Measurements from ENCODE around the gene EEA1. TPM values are rescaled to one million over a fixed set of nuclear protein-coding genes. Genes with fewer than 3 reads are reported as not detected.

EEA1 gene
- total RNA-seq, 1 donor: 25.0 TPM

- no peak overlapping the region for H3K4me3 ChIP-seq (ENCODE audit: low read depth, low read length)
- DNase-seq (ENCODE audit: low read depth): no peak
- no peak for TF ChIP-seq CTCF (IDR thresholded peaks at IDR 0.05; ENCODE audit: insufficient read depth, low read depth, low read length)
These were observed 196.4 kb downstream of the EEA1 start for GRCh38 chr12:92732716-92733115.

- no peak for DNase-seq (ENCODE audit: low read depth)
- TF ChIP-seq CTCF (IDR thresholded peaks at IDR 0.05; ENCODE audit: insufficient read depth, low read depth, low read length): no peak
- H3K4me3 ChIP-seq (ENCODE audit: low read depth, low read length): no peak overlapping the region
These were observed 196.9 kb downstream of the EEA1 start for GRCh38 chr12:92732216-92732615.

- no peak for DNase-seq (ENCODE audit: low read depth)
- H3K4me3 ChIP-seq (ENCODE audit: low read depth, low read length): no peak overlapping the region
- TF ChIP-seq CTCF (IDR thresholded peaks at IDR 0.05; ENCODE audit: insufficient read depth, low read depth, low read length): no peak
These were observed 198.3 kb downstream of the EEA1 start for GRCh38 chr12:92730758-92731157.

GRCh38 chr12:92729773-92730305 lies 199.3 kb downstream of the EEA1 start:
- H3K4me3 ChIP-seq (ENCODE audit: low read depth, low read length): no peak overlapping the region
- DNase-seq (ENCODE audit: low read depth): no peak
- no peak for TF ChIP-seq CTCF (IDR thresholded peaks at IDR 0.05; ENCODE audit: insufficient read depth, low read depth, low read length)

- no peak for DNase-seq (ENCODE audit: low read depth)
- no peak overlapping the region for H3K4me3 ChIP-seq (ENCODE audit: low read depth, low read length)
- no peak for TF ChIP-seq CTCF (IDR thresholded peaks at IDR 0.05; ENCODE audit: insufficient read depth, low read depth, low read length)
These were observed 202.2 kb downstream of the EEA1 start for GRCh38 chr12:92726850-92727249.

GRCh38 chr12:92722897-92723296 lies 206.2 kb downstream of the EEA1 start:
- no peak for DNase-seq (ENCODE audit: low read depth)
- TF ChIP-seq CTCF (IDR thresholded peaks at IDR 0.05; ENCODE audit: insufficient read depth, low read depth, low read length): no peak

GRCh38 chr12:92721656-92722055 lies 207.4 kb downstream of the EEA1 start:
- H3K4me3 ChIP-seq (ENCODE audit: low read depth, low read length): no peak overlapping the region
- TF ChIP-seq CTCF (IDR thresholded peaks at IDR 0.05; ENCODE audit: insufficient read depth, low read depth, low read length): no peak
- no peak for DNase-seq (ENCODE audit: low read depth)

More at GRCh38 chr12:92722897-92723296, 206.2 kb downstream of the EEA1 start:
- H3K4me3 ChIP-seq (ENCODE audit: low read depth, low read length): no peak overlapping the region

Measured in fibroblast of villous mesenchyme (primary cell).